ENCODE measurements around the gene PIGR. TPM values are rescaled to one million over a fixed set of nuclear protein-coding genes. Genes with fewer than 3 reads are reported as not detected.

PIGR gene, protein sequence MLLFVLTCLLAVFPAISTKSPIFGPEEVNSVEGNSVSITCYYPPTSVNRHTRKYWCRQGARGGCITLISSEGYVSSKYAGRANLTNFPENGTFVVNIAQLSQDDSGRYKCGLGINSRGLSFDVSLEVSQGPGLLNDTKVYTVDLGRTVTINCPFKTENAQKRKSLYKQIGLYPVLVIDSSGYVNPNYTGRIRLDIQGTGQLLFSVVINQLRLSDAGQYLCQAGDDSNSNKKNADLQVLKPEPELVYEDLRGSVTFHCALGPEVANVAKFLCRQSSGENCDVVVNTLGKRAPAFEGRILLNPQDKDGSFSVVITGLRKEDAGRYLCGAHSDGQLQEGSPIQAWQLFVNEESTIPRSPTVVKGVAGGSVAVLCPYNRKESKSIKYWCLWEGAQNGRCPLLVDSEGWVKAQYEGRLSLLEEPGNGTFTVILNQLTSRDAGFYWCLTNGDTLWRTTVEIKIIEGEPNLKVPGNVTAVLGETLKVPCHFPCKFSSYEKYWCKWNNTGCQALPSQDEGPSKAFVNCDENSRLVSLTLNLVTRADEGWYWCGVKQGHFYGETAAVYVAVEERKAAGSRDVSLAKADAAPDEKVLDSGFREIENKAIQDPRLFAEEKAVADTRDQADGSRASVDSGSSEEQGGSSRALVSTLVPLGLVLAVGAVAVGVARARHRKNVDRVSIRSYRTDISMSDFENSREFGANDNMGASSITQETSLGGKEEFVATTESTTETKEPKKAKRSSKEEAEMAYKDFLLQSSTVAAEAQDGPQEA
- polyA plus RNA-seq (2013, experiment 1 of 2; ENCODE audit: insufficient read length), result not detected
- not detected for polyA plus RNA-seq (2013, experiment 2 of 2; ENCODE audit: insufficient read length)

DNA sequence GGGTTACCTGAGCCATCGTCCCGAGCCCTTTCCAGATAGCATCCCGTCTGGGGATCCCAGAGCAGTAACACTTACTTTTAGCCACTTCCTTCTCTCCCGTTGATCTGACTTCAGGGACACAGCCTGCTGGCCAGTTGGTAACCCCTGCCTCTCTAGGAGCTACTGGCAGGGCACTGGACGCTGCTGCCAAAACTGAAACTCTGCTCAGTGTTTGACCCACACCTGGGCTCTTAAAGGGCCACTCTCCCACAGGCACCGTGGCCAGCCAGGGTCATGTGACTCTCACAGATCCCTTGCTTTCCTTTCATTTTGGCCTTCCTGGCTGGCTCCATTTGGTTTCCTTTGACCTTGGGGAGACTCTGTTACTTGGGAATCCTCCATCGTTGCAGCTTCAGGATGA lies at the start of gene PIGR:
TSS of gene PIGR (minus strand) at position 206 of the 400 bp plus-strand sequence. CDS start 5,935 bp downstream, outside the sequence.
- DNase-seq, result no peak

DNA sequence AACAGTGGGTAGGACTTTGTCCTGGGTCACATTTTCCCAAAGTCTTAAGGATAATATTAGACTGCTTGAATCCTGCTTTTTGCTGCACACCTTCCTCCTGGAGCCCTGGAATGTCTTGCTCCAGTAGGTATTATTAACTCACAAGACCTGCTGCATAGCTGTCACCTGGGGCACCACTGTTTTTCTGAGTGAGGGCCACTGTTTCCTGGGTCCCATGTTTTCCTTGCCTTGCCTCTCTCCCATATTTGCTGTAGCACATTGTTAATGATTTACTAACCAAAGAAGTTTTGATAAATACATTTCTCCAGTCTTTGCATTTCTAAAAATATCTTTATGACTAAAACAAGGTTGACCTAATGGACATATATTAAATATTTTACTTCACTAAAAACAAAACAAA lies 46.5 kb upstream of the PIGR start:
- DNase-seq, result no peak

GRCh38 chr1:206987873-206988272 lies 41.6 kb upstream of the PIGR start:
- DNase-seq, result no peak

DNA sequence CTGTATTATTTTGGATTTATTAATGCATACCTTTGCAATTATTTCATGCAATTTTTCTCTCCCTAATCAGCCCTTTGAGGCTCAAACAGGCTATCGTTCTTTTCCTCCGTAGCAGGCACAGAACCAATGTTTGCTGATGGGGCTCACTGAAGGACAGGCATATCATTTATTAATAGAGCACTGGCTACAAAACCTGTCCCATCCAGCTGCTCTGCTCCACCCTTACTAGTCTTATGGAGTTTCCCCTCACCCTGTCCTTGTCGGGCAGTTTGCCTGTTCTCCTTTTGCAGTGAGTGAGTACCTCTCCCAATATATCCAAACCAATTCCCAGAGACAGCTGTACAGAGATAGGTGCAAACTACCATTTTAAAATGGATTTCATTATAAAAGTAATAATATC lies 40.6 kb upstream of the PIGR start:
- no peak for DNase-seq

GRCh38 chr1:206986402-206986801 lies 40.1 kb upstream of the PIGR start:
- no peak for DNase-seq

GRCh38 chr1:206985162-206985749 lies 39.0 kb upstream of the PIGR start:
- no peak for DNase-seq

GRCh38 chr1:206982216-206982615 lies 36.0 kb upstream of the PIGR start:
- peak; percentile 23 for DNase-seq

DNA sequence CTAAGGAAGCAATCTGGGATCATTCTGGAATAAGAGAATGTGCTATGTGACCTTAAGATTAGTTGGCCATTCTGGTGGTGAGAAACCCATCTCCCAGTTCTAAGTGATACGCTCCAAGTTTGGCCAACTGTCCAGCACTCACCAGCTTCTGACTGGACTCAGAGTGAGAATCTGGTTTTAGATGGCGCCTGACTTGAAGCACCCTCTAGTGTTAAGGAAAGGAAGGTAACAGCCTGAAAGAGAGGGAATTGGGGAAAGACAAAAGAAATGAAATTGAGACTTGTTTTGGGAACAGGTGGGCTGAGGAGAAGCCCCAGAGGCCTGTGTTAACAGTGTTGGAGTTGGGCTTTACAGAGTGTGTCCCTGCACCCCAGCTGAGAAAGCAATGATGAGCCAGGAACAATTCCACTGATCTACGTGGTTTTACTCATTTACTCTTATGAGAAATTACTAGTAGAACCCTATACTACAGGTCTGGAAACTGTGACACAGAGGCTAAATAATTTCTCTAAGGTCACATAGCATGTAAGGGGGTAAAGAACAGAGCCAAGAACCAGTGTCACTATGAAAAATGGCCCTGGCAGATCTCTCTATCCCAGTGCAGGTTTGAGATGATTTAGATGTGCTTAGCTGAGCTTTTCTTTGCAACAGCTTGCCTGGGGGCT lies 33.2 kb upstream of the PIGR start:
- DNase-seq, result no peak

DNA sequence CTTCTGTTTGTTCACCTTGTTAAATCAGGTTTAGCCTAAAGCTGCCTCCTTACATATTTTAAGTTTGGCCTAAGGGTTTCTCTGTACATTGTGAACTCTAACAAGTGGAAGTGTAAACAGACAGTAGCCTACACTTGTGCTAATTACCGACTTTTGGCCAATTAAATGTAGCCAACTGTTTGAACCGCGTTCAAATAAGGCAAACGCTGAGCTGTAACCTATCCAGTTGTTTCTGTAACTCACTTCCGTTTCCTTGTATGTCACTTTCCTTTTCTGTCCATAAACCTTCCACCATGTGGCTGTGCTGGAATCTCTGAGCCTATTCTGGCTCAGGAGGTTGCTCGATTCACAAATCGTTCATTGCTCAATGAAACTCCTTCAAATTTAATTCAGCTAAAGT lies 32.0 kb upstream of the PIGR start:
- DNase-seq, result no peak

GRCh38 chr1:206975306-206975705 lies 29.0 kb upstream of the PIGR start:
- no peak for DNase-seq

DNA sequence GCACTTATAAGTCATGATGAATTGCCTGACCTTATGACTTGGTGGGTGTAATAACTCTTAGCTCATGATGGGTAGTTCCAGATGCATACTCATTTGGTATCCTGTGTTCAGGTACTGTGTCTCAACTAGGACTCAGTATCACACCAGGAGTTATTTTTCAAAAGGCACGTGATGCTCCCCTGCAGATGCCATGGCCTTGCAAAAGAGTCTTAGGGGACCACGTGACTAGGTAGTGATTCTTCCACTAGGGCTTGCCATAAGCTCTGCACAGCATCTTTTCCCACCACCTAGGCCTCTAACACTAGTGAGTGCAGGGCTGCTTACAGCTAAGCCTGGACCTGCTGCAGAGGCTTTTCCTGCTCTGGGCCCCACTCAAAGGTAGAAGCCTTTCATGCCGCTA lies 27.9 kb upstream of the PIGR start:
- DNase-seq, result no peak

- DNase-seq, result no peak
These were observed 26.5 kb upstream of the PIGR start for GRCh38 chr1:206972728-206973127.

DNA sequence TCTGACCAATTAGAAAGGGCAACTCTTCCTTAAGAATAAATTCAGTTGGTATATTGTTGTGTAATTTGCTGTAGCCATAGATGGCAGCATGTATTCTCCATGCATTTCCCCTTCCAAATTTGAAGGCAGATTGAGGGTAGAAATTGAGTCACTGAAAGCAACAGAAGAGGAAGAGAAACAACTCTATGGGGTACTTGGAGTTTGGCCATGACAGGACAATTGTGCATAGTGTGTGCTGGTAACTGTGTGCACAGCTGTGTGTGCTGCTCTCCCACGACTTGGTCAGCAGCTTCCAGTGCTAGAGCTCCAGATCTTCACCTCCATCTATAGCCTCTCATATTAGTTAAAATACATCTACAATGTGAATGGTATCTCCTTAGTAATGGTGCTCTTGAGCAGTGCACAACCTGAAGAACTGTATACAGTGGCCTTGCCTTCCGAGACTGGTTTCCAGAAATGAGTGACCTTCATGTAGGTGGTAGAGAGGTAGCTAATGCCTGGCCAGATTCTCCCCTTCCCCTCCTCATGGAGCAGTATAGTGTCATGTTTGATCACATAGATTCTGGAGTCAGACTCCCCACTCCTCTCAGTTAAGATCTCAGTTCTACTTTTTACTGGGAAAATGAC lies 24.9 kb upstream of the PIGR start:
- DNase-seq, result no peak

- no peak for DNase-seq
These were observed 24.2 kb upstream of the PIGR start, which contains the start of gene FCAMR for GRCh38 chr1:206970446-206970845. FCAMR (minus strand) TSS chr1:206970460; CDS start chr1:206970125, 335 bp downstream.

GRCh38 chr1:206969090-206969489 lies 22.8 kb upstream of the PIGR start:
- DNase-seq, result no peak

DNA sequence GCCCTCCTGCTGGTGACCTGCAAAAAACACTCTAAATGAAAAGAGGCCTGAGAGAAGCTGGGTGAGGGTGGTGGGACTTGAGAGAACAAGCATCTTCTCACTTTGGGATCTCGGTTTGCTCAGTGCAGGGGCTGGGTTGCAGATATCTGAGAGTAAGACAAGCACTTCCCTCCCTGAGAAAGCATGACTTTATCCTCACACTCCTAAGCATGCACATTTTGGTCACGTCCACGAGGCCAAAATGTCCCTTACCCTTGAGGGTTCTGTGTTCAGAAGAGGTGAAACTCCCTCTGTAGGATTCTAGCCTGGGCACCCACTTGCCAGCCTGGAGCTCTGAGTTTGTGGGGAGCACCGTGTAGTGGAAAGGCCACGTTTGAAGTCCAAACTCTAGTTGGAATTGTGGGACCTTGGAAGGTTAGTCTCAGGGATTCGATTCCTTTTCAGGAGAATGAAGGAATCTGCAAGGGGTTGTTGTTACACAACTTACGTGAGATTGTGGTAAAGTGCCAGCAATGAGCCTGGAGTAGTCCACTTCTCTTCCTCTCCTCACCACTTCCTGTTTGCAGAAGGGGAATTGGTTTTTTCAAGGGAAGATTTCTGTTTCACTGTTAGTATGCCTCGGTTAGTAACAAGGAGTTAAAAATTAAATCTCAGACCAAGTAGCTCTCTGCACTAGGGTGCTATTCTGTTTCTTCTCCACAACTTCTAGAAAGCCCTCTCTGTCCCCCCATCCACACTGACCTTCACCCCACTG lies 21.0 kb upstream of the PIGR start:
- DNase-seq, result peak; percentile 43

DNA sequence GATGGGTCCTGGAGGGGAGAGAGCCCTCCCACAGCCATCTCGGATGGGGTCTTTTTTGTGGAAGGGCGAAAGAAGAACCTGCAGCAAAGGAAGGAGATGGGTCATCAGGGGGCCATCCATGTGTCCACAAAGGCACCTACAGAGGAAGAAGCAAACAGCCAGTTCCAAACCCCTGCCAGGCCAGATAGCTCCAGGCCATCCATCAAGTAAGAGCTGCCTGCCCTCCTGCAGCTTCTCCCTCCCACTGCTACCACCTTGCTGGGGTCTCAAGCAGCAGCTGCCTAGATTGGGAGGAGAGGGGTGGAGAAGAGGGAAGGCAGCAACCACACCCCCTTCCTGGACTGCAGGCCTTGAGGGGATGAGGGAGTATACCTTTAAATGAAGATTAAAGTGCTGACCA lies 19.5 kb upstream of the PIGR start:
- no peak for DNase-seq

- DNase-seq, result no peak
These were observed 17.5 kb upstream of the PIGR start for GRCh38 chr1:206963740-206964139.

- peak; percentile 20 for DNase-seq
These were observed 16.9 kb upstream of the PIGR start for GRCh38 chr1:206963119-206963712.

- no peak for DNase-seq
These were observed 16.0 kb upstream of the PIGR start for GRCh38 chr1:206962272-206962671.

DNA sequence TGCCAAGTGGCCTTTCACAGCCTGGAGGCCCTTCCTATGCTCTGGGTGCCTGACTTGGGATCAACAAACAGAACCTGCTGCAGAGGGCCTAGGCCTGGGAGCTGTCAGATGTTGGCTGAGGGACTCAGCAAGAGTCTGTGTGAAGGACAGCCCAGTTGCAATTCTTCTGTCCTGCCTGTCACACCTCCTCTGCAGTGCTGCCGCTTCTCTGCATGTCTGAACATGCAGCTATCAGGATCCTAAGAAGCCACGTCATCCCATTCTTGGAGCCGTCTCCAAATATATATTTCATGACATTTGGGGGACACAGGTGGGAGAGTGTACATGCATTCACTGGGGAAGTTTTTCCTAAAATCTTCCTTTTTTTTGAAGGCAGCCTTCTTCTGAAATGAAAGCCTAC lies 15.4 kb upstream of the PIGR start:
- no peak for DNase-seq

Data from fibroblast of skin of abdomen (primary cell).